ENCODE results near the gene MRPS5. TPM values are rescaled to one million over a fixed set of nuclear protein-coding genes. Genes with fewer than 3 reads are reported as not detected.

Gene MRPS5
- total RNA-seq = 10 to 100 TPM; 57.9 to 59.0 TPM
- 72.0 TPM for polyA plus RNA-seq (2013, experiment 1 of 2)
- 61.4 TPM for polyA plus RNA-seq (2013, experiment 2 of 2)
- long read RNA-seq, experiment 1, transcript MRPS5-201 (12 exons, 1,652 nt) = major isoform, 15 of 38 reads
- long read RNA-seq, experiment 1, partial matches to known transcripts = 15 of 38 reads
- long read RNA-seq, experiment 1, other reads (novel, unspliced or antisense) = 5 of 38 reads
- long read RNA-seq, experiment 2, transcript MRPS5-201 (12 exons, 1,652 nt) = major isoform, 67 of 105 reads
- long read RNA-seq, experiment 2, transcript MRPS5-202 (11 exons, 1,359 nt) = minor isoform, 5 of 105 reads
- long read RNA-seq, experiment 2, partial matches to known transcripts = 4 of 105 reads
- long read RNA-seq, experiment 2, other reads (novel, unspliced or antisense) = 27 of 105 reads
- long read RNA-seq, experiment 3, transcript MRPS5-201 (12 exons, 1,652 nt) = major isoform, 65 of 98 reads
- long read RNA-seq, experiment 3, transcript MRPS5-202 (11 exons, 1,359 nt) = minor isoform, 13 of 98 reads
- long read RNA-seq, experiment 3, partial matches to known transcripts = 8 of 98 reads
- long read RNA-seq, experiment 3, other reads (novel, unspliced or antisense) = 12 of 98 reads
- long read RNA-seq, experiment 4, transcript MRPS5-202 (11 exons, 1,359 nt) = minor isoform, 6 of 124 reads
- long read RNA-seq, experiment 4, transcript MRPS5-201 (12 exons, 1,652 nt) = major isoform, 72 of 124 reads
- long read RNA-seq, experiment 4, partial matches to known transcripts = 21 of 124 reads
- long read RNA-seq, experiment 4, other reads (novel, unspliced or antisense) = 25 of 124 reads

GRCh38 chr2:95121407-95122196, at the start of gene MRPS5:
MRPS5 (minus strand) TSS chr2:95121808; CDS start chr2:95121791, 17 bp downstream.
- Histone ChIP-seq H3K9ac (ENCODE audit: extremely low read depth, low read length, poor library complexity, severe bottlenecking) (peak within 1 kb of the TSS; percentile 86), H3K36me3 (ENCODE audit: control insufficient read depth, insufficient read depth, low read length) (peaks cover 7% of the 10 kb centered on the region), H3K4me1 (ENCODE audit: control insufficient read depth, insufficient read depth, low read length) (no peaks in the 10 kb centered on the region), H3K9me3 (ENCODE audit: control insufficient read depth, low read length) (no peaks in the 10 kb centered on the region), H3K27me3 (ENCODE audit: control insufficient read depth, insufficient read depth, low read length, poor library complexity, severe bottlenecking) (no peaks in the 10 kb centered on the region), H3K4me3 (ENCODE audit: low read length) (peak within 1 kb of the TSS; percentile 95), H3K27ac (ENCODE audit: low read depth, low read length) (peak within 1 kb of the TSS; percentile 97)
- WGBS, 2 experiments (ENCODE audit: insufficient coverage in 1 of 2, insufficient read length in 1 of 2) = 0 to 1% methylated on average over 17 to 86 of the region's 86 CpGs
- peak within 1 kb of the TSS; percentile 95 for H3K27ac Mint-ChIP-seq
- H3K9me3 Mint-ChIP-seq = no peaks in the 10 kb centered on the region
- peak; percentile 93 for DNase-seq
- H3K4me3 Mint-ChIP-seq = peak within 1 kb of the TSS; percentile 95
- peak; percentile 41 for TF ChIP-seq CTCF (conservative IDR thresholded peaks at IDR 0.05)
- peaks cover 10% of the 10 kb centered on the region for H3K4me1 Mint-ChIP-seq
- peaks cover 20% of the 10 kb centered on the region for H3K36me3 Mint-ChIP-seq (ENCODE audit: low read depth)
- peaks cover 7% of the 10 kb centered on the region for H3K27me3 Mint-ChIP-seq (ENCODE audit: insufficient read depth)

- Histone ChIP-seq H3K4me1 (ENCODE audit: control insufficient read depth, insufficient read depth, low read length) (no peaks in the 10 kb centered on the region), H3K4me3 (ENCODE audit: low read length) (peak overlapping the region; percentile 94), H3K36me3 (ENCODE audit: control insufficient read depth, insufficient read depth, low read length) (no peaks in the 10 kb centered on the region), H3K9ac (ENCODE audit: extremely low read depth, low read length, poor library complexity, severe bottlenecking) (peak overlapping the region; percentile 88), H3K27ac (ENCODE audit: low read depth, low read length) (no peak overlapping the region), H3K9me3 (ENCODE audit: control insufficient read depth, low read length) (no peaks in the 10 kb centered on the region), H3K27me3 (ENCODE audit: control insufficient read depth, insufficient read depth, low read length, poor library complexity, severe bottlenecking) (no peaks in the 10 kb centered on the region)
- no peak for DNase-seq
- no peak for TF ChIP-seq CTCF (conservative IDR thresholded peaks at IDR 0.05)
- WGBS, 2 experiments (ENCODE audit: insufficient coverage in 1 of 2, insufficient read length in 1 of 2) = 16 to 56% methylated on average over 3 to 16 of the region's 16 CpGs
- H3K27me3 Mint-ChIP-seq (ENCODE audit: insufficient read depth) = peaks cover 2% of the 10 kb centered on the region
- H3K4me3 Mint-ChIP-seq = peak overlapping the region; percentile 95
- H3K9me3 Mint-ChIP-seq = no peaks in the 10 kb centered on the region
- peaks cover 22% of the 10 kb centered on the region for H3K4me1 Mint-ChIP-seq
- H3K27ac Mint-ChIP-seq = peak overlapping the region; percentile 100
- H3K36me3 Mint-ChIP-seq (ENCODE audit: low read depth) = peaks cover 6% of the 10 kb centered on the region
Measured at GRCh38 chr2:95166065-95166763, 44.6 kb upstream of the MRPS5 start.

Data from endodermal cell (in vitro differentiated cells).